GM19043 (cell line): ENCODE data around the gene COA1.
A peak's percentile ranks its signal among the peaks of the same experiment; 100 is the strongest.
"Not testable (repeated sequence)": the region's sequence is repeated elsewhere in the genome, so short reads cannot be mapped to it uniquely, and the experiment has no call there.

Experiments used
- ATAC-seq: cut with Tn5 transposase; IDR thresholded peaks from one replicate; pipeline ENCODE4 v1.9.1; 2021; ENCODE audit warnings: low read depth; ENCODE audit not compliant: unreplicated experiment

The COA1 gene

DNA sequence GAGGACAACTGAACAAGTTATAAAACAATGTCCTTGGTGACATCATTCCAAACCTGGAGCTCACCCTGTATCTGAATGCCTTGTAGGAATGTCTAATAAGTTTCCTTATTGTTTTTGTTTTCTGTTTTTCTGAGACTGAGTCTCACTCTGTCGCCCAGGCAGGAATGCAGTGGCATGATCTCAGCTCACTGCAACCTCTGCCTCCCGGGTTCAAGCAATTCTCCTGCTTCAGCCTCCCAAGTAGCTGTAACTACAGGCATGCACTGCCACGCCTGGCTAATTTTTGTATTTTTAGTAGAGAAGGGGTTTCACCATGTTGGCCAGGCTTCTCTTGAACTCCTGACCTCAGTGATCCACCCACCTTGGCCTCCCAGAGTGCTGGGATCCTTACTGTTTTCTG, 2.2 kb upstream of the COA1 start:
- not testable (repeated sequence) for ATAC-seq

DNA sequence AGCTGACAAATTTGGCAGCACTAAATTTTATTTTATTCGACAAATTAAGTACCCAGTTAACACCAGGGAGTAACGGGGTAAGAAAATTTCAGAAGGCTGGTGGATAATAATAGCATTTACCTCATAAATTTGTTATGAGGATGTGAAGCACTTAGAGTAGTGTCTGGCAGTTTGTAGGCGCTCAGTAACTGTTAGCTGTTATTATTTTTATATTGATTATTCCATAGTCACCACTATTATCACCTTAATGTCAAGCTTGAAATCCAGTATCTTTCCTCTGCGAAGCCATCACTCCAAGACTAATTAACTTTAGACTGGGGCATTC, 563 bp upstream of the COA1 start:
- ATAC-seq, result peak; percentile 7

- ATAC-seq, result no peak
These were observed 1.8 kb downstream of the COA1 start for GRCh38 chr7:43727494-43727893.

DNA sequence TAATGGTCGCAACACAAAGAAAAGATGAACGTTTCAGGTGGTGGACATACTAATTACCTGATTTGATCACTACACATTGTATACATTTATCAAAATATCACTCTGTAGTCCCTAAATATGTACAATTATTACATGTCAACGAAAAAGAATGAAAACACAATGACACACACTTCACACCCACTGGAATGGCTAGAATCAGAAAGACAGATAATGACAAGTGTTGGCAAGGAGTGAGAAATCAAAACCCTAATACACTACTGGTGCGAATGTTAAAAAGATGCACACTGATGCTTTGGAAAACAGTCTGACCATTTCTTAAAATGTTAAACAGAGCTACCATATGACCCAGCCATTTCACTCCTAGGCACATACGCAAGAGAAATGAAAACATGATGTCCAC, 2.3 kb downstream of the COA1 start:
- ATAC-seq, result no peak

- no peak for ATAC-seq
These were observed 2.9 kb downstream of the COA1 start for GRCh38 chr7:43726466-43726865.

- no peak for ATAC-seq
These were observed 4.1 kb downstream of the COA1 start for GRCh38 chr7:43725251-43725650.

DNA sequence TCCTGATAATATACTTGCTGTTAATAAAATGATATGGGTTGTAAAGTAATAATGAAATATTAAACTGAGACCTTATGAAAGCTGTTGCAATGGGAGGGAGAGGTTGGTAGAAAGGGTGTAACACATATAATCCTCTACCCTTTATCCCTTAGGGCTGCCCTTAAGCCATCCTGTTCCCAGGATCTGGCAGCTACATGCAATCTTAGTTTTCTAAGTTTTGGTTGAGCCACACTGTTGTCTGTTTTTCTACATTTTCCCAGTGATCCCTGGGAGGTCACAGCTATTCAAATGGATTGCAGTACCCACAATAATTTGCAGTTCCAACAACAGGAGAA, 6.3 kb downstream of the COA1 start:
- ATAC-seq, result no peak

DNA sequence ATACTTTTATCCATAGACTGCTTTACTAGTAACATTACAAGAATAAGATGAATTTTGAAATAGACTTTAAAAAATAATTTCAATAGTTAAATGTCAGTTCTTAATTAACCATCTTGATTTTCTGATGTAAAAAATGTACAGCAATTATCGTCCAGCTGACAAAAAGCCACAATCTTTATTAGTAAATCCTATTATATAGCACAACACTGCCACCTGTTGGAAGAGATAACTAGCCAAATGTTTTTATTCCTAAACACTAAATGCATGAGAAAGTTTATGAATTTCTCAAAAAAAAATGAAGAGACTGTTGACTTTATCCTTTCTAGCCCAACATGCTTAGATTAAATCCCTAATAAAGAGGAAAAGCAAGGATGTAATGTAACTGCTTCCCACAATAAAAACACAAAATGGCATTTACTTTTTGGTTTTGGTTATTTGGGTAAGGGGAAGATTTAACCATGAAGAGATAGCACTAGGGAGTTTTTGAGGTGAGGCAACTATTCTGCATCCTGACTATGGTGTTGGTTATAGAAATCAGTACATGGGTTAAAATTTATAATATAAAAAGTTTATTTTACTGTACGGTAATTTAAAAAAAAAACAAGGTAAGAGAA, 8.0 kb downstream of the COA1 start:
- ATAC-seq, result no peak

DNA sequence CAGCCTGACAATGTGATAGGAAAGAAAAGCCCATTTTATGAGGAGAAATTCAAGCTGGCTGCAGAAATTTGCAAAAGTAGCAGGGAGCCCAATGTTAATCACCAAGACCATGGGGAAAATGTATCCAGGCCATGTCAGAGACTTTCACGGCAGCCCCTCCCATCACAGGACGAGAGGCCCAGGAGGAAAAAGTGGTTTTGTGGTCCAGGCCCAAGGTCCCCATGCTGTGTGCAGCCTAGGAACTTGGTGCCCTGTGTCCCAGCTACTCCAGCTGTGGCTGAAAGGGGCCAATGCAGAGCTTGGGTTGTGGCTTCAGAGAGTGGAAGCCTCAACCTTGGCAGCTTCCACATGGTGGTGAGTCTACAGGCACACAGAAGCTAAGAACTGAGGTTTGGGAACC, 12.7 kb downstream of the COA1 start:
- ATAC-seq, result no peak

DNA sequence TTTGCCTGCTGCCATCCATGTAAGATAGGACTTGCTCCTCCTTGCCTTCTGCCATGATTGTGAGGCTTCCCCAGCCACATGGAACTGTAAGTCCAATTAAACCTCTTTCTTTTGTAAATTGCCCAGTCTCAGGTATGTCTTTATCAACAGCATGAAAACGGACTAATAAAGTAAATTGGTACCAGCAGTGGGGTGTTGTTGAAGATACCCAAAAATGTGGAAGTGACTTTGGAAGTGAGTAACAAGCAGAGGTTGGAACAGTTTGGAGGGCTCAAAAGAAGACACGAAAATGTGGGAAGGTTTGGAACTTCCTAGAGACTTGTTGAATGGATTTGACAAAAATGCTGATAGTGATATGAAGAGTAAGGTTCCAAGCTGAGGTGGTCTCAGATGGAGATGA, 13.4 kb downstream of the COA1 start:
- not testable (repeated sequence) for ATAC-seq

DNA sequence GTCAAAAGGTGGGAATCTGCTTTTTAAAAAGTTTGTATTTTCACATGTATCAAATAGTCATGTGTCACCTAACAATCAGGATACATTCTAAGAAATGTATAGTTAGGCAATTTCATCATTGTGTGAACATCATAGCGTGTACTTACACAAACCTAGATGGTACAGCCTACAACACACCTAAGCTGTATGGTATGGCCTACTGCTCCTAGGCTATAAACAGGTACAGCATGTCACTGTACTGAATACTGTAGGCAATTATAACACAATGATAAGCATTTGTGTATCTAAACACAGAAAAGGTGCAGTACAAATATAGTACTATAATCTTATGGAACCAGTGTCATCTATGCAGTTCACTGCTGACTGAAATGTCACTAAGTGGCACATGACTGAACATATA, 17.8 kb downstream of the COA1 start:
- ATAC-seq, result no peak

GRCh38 chr7:43708055-43708454, 21.3 kb downstream of the COA1 start:
- ATAC-seq, result not testable (repeated sequence)

DNA sequence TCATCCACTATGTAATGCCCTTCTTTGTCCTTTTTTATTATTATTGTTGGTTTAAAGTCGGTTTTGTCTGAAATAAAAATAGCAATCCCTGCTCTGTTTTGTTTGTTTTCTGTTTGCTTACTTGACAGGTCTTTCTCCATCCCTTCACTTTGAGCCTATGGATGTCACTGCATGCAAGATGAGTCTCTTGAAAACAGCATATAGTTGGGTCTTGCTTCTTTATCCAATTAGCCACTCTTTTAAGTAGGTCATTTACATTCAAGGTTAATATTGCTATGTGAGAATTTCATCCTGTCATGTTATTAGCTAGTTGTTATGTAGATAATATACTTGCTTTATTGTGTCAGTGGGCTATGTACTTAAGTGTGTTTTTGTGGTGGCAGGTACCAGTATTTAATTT, 25.8 kb downstream of the COA1 start:
- ATAC-seq, result no peak

- ATAC-seq, result no peak
These were observed 26.3 kb downstream of the COA1 start for GRCh38 chr7:43702974-43703373.

DNA sequence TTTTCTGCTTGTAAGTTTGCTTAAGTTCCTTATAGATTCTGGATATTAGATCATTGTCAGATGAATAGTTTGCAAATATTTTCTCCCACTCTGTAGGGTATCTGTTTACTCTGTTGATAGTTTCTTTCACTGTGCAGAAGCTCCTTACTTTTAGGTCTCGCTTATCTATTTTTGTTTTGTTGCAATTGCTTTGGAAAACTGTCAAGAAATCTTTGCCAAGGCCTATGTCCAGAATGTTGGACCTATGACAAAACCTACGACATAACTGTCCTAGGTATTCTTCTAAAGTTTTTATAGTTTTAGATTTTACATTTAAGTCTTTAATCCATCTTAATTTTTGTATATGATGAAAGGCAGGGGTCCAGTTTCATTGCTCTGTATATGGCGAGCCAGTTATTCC, 27.4 kb downstream of the COA1 start:
- ATAC-seq, result no peak

DNA sequence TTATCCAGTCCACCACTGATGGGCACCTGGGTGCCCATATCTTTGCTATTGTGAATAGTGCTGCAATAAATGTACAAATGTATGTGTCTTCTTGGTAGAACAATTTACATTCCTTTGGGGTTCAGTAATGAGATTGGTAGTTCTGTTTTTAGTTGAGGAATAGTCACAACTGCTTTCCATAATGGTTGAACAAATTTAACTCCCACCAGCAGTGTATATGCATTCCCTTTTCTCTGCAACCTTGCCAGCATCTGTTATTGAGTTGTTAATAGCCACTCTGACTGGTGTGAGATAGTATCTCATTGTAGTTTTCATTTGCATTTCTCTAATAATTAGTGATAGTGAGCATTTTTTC, 27.8 kb downstream of the COA1 start:
- ATAC-seq, result no peak

DNA sequence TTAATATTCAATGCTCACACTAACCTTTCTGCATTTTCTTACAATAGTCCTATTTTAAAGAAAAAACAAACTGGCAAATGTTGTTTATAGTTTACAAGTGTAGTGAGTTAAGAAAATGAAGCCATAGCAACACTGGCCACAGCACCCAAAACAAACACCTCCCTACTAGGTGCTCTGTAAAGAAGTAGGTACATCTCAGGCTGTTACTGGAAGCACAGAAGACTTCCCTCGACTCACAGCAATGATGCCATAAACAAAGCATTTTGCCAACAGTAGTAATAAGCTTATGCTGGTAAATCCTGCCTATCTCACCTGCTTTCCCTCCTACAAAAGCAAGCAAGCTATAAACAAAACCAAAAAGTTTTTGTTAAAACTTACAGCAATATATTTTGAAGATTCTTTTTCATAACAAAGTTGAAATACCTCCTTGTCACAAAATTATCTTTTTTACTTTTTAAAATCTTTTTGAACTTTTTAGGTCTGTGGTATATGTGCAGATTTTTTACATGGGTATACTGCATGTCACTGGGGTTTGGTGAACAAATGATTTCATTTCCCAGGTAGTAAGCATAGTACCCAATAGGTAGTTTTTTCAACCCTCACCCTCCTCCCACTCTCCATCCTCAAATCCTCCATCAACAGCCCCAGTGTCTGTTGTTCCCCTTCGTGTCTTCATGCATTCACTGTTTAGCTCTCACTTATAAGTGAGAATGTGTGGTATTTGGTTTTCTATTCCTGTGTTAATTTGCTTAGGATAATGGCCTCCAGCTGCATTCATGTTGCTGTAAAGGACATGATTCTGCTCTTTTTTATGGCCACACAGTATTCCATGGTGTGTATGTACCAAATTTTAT, 28.4 kb downstream of the COA1 start:
- ATAC-seq, result no peak

DNA sequence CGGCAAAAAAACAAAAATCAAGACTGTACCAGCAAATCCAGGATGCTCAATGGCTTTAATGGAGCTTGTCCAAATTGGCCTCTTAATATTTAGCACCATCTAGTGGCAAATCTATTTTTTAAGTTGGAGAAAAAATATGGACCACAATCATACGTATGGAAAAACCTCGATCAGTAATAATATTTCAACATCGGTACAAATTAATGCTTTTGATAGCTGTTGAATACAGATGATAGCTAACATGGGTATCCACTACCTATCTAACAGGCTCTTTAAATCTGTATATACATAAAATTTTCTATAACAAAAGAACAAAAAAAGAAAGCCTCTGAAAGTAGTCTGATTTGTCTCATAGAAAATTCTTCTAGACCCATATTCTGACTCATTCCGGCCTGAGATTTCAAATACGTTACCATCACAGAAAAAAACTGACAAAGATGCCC, 29.2 kb downstream of the COA1 start:
- no peak for ATAC-seq

DNA sequence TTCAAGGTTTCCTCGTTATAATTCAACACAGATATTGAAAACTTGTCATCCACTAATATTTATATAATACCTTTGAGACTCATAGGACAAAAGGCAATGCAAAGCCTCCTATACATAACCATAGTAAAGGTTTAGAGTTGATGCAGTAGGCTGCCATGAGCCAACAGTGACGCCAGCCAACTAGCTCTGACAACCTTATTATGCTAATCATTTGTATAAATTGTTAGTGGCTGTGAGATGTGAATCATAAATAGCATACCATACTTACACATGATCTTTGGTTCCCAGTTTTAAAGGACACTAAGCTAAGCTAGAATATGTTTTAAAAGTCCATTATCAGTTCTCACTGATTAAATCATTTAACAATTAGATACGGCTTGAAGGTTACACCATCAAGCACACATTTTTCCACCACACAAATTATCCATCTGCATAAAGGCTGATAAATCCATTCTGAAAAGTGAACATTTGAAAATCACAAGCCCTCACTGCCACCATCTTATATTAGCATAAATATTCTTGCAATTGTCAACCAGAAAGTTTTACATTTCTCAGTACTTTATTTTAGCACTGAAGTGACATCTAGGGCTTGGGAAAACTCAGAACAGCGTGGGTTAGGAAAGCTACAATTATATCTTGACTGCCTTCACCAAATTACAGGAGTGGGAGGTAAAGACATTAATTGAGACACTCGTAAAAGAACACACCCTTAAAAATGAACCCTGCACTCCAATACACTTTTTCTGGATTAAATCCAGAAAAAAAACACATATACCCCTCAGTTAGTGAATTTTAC, 30.7 kb downstream of the COA1 start:
- no peak for ATAC-seq

- no peak for ATAC-seq
These were observed 31.6 kb downstream of the COA1 start for GRCh38 chr7:43697690-43698089.

GRCh38 chr7:43695365-43695764, 34.0 kb downstream of the COA1 start:
- ATAC-seq, result no peak

GRCh38 chr7:43694399-43694748, 34.9 kb downstream of the COA1 start:
- ATAC-seq, result no peak
